Endothelial cell of umbilical vein (primary cell): ENCODE measurements around the gene SRSF6. TPM values are rescaled to one million over a fixed set of nuclear protein-coding genes. Genes with fewer than 3 reads are reported as not detected.

Experiments used
- BruUV-seq: library from RNA; stranded (reverse); fragments of 400-500 nt; replicated peaks from 2 replicates; lab custom pipeline; 2021; lab: Mats Ljungman, UMichigan
- CTCF ChIA-PET: fragments of 300-600, 350-600 bp; sonication (Branson Sonifier 250); formaldehyde crosslinking; loops from one replicate; lab custom pipeline; 2021; ENCODE audit warnings: antibody characterized with exemption, inconsistent platforms; lab: Charles Lee
- POLR2A ChIA-PET: fragments of 300-600, 350-600 bp; sonication (Branson Sonifier 250); formaldehyde crosslinking; loops from one replicate; lab custom pipeline; 2021; ENCODE audit warnings: antibody characterized with exemption, inconsistent platforms; lab: Charles Lee
- DNase-seq: peaks from one replicate; pipeline ENCODE4 v3.0.0-alpha.2; 2011; ENCODE audit warnings: low read depth, low spot score
- FAIRE-seq: peaks from 2 replicates; lab custom pipeline; 2011; peaks lifted over from hg19 to GRCh38; lab: Jason Lieb, UNC
- H2AFZ ChIP-seq: 2 replicates; pipeline ENCODE4 v1.6.0; 2012; ENCODE audit warnings: low read depth, low read length, control low read depth, inconsistent platforms
- H3K27ac ChIP-seq: 2 replicates; pipeline ENCODE4 v1.5.1; 2011; ENCODE audit warnings: low read depth, mild to moderate bottlenecking, control low read depth, low read length, moderate library complexity; ENCODE audit not compliant: insufficient read depth
- H3K27me3 ChIP-seq, 2 experiments: 2 replicates each; pipeline versions ENCODE4 v1.6.0 to v1.6.1; 2011; ENCODE audit warnings: low read length in 2 of 2, mixed read lengths in 1 of 2; ENCODE audit not compliant: control insufficient read depth in 2 of 2, insufficient read depth in 2 of 2
- H3K36me3 ChIP-seq, 2 experiments: 2 replicates in 1 of 2; 3 replicates in 1 of 2; pipeline ENCODE4 v1.5.1; 2011; ENCODE audit warnings: low read length in 2 of 2, mild to moderate bottlenecking in 1 of 2, moderate library complexity in 1 of 2; ENCODE audit not compliant: control insufficient read depth in 2 of 2, insufficient read depth in 2 of 2; ENCODE audit errors: extremely low read depth in 1 of 2
- H3K4me1 ChIP-seq: 3 replicates; pipeline ENCODE4 v1.5.1; 2011; ENCODE audit warnings: mild to moderate bottlenecking, low read length; ENCODE audit not compliant: control insufficient read depth, insufficient read depth; ENCODE audit errors: extremely low read depth
- H3K4me2 ChIP-seq: 2 replicates; pipeline ENCODE4 v1.6.1; 2011; ENCODE audit warnings: low read length, control low read depth, mixed read lengths; ENCODE audit not compliant: insufficient read depth
- H3K4me3 ChIP-seq, 3 experiments: fragments of 200-600 bp in 1 of 3; sonication (generic), shearing (Covaris generic) in 1 of 3; replicated peaks in 1 of 3; 2 replicates each; pipeline ENCODE4 v1.5.1; 2011 to 2016; ENCODE audit warnings: control low read depth in 3 of 3, low read length in 3 of 3, mild to moderate bottlenecking in 2 of 3, inconsistent platforms in 1 of 3, low read depth in 1 of 3, moderate library complexity in 1 of 3; ENCODE audit not compliant: insufficient read depth in 1 of 3
- H3K79me2 ChIP-seq: 2 replicates; pipeline ENCODE4 v1.6.0; 2012; ENCODE audit warnings: low read length, inconsistent platforms; ENCODE audit not compliant: control insufficient read depth, insufficient read depth
- H3K9ac ChIP-seq: replicated peaks from 2 replicates; pipeline ENCODE3; 2011; ENCODE audit warnings: low read length, control low read depth; ENCODE audit not compliant: insufficient read depth; ENCODE audit errors: extremely low read depth
- H3K9me1 ChIP-seq: replicated peaks from 3 replicates; pipeline ENCODE4 v1.6.0; 2011; ENCODE audit warnings: mild to moderate bottlenecking, low read length; ENCODE audit not compliant: control insufficient read depth, insufficient read depth; ENCODE audit errors: extremely low read depth
- H3K9me3 ChIP-seq: replicated peaks from 2 replicates; pipeline ENCODE4 v1.5.1; 2012; ENCODE audit warnings: low read length, inconsistent platforms; ENCODE audit not compliant: control insufficient read depth, insufficient read depth
- H4K20me1 ChIP-seq: replicated peaks from 2 replicates; pipeline ENCODE3; 2011; ENCODE audit warnings: mild to moderate bottlenecking, low read length; ENCODE audit not compliant: control insufficient read depth, insufficient read depth; ENCODE audit errors: extremely low read depth
- CTCF ChIP-seq, 2 donors: IDR thresholded peaks; 1 replicate in 1 of 2; 2 replicates in 1 of 2; pipeline ENCODE4 v1.5.1; 2011; ENCODE audit warnings: low read length in 2 of 2, mild to moderate bottlenecking in 2 of 2, moderate library complexity in 2 of 2, control low read depth in 1 of 2, inconsistent platforms in 1 of 2, low read depth in 1 of 2; ENCODE audit not compliant: insufficient read depth in 1 of 2; ENCODE audit errors: extremely low read depth in 1 of 2
- FOS ChIP-seq: IDR thresholded peaks from 2 replicates; pipeline ENCODE4 v1.6.1; 2011; ENCODE audit warnings: mild to moderate bottlenecking, low read length, moderate library complexity, borderline replicate concordance; ENCODE audit not compliant: insufficient read depth
- JUN ChIP-seq: IDR thresholded peaks from 2 replicates; pipeline ENCODE4 v1.6.1; 2011; ENCODE audit warnings: borderline replicate concordance, low read depth; ENCODE audit not compliant: insufficient read length, insufficient read depth
- POLR2A ChIP-seq: IDR thresholded peaks from 2 replicates; pipeline ENCODE4 v1.6.1; 2012; ENCODE audit warnings: low read depth, mild to moderate bottlenecking, control low read depth, low read length
- dilution Hi-C: fragments of 300-500 bp; cut with MboI; formaldehyde crosslinking; loops from one replicate; pipeline ENCODE4 v1.15.0; 2019; ENCODE audit warnings: low sequenced_read_pairs; ENCODE audit not compliant: extremely low pct_ligation_motif_present
- intact Hi-C: fragments of 100-400 bp; cut with micrococcal nuclease; formaldehyde crosslinking; loops from one replicate; pipeline ENCODE4 v1.10.0; 2022
- polyA plus RNA-seq, 4 experiments: library from polyadenylated mRNA; depleted of rRNA in 3 of 4; stranded (reverse) in 3 of 4; unstranded in 1 of 4; fragments of >200 nt; gene quantifications; 2 replicates each; pipeline versions ENCODE4 v1.2.1 to v1.2.3, GENCODE V29; 2011 to 2012; ENCODE audit warnings: missing spikeins in 1 of 4
- total RNA-seq: library from RNA; stranded (reverse); gene quantifications from 2 replicates; pipeline ENCODE4 v1.2.3, GENCODE V29; 2021

SRSF6 gene
- total and polyA plus RNA-seq, 2 donors (not counting 3 experiments of a cell fraction or from before 2014, with no cell fraction given) = 61.9 to 157 TPM

- Histone ChIP-seq H4K20me1 (peaks cover 11% of the 10 kb centered on the region), H3K27ac (peak overlapping the region; percentile 96), H3K27me3 (peaks cover 5 to 6% of the 10 kb centered on the region in 2 experiments), H3K9me3 (no peaks in the 10 kb centered on the region), H3K4me1 (peaks cover 16% of the 10 kb centered on the region), H3K9me1 (no peaks in the 10 kb centered on the region), H3K9ac (peak overlapping the region; percentile 100), H2AFZ (peak overlapping the region; percentile 88), H3K4me2 (peak overlapping the region; percentile 60), H3K4me3 (peak overlapping the region; percentile 74 to 99 (median 90)), H3K36me3 (peaks cover 13 to 22% of the 10 kb centered on the region in 2 experiments), H3K79me2 (peaks cover 31% of the 10 kb centered on the region)
- ChIA-PET POLR2A (interaction anchor here (0.7 to 2.4 kb wide), 5 partner anchors 8 to 486 kb away, joined by 3 to 12 read pairs (median 9); partner anchors contain the start of gene IFT52), CTCF (interaction anchor here (1.0 to 1.5 kb wide), 3 partner anchors 8 to 733 kb away, joined by 4 to 13 read pairs (median 4); no protein-coding TSS in a partner anchor)
- dilution Hi-C loops = no loop called here
- TF ChIP-seq POLR2A (no peak), FOS (no peak), CTCF (IDR thresholded peaks at IDR 0.05; ENCODE audit: extremely low read depth in 1 of 2, insufficient read depth in 1 of 2, low read depth in 1 of 2, low read length in 2 of 2) (no peak), JUN (no peak)
- DNase-seq (peak; percentile 92), FAIRE-seq (no peak)
- TSS peak; percentile 49 for BruUV-seq
- intact Hi-C loops = loop anchor here (1.0 to 10.0 kb wide), 5 partner anchors 57 to 388 kb away; partner anchors contain the start of genes IFT52 and MYBL2
These were observed 672 bp upstream of the SRSF6 start for GRCh38 chr20:43456809-43457639.
